Measurements from ENCODE around the gene APBA3.

The APBA3 gene

DNA sequence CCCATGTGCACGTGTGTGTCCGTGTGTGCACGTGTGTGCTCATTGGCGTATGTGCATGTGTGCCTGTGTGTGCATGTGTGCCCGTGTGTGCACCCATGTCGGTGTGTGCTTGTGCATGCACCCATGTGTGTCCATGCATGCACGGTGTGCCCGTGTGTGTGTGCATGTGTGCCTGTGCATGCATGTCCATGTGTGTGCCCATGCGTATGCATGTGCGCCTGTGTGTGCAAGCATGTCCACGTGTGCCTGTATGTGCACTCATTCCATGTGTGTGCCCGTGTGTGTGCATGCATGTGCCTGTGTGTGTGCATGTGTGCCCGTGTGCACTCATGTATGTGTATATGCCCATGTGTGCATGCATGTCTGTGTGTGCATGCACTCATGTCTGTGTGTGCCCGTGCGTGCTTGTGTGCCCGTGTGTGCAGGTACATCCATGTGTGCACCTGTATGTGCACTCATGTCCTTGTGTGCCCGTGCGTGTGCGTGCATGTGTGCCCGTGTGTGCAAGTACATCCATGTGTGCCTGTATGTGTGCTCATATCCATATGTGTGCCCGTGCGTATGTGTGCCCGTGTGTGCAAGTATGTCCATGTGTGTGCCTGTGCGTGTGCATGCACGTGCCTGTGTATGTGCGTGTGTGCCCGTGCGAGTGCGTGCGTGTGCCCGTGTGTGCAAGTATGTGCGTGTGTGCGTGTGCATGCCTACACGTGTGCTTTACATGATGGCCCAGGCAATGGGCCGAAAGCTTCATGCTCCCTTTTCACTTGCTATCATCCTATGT is 46.3 kb upstream of the APBA3 start:
- TF ChIP-seq, protein P1, sequence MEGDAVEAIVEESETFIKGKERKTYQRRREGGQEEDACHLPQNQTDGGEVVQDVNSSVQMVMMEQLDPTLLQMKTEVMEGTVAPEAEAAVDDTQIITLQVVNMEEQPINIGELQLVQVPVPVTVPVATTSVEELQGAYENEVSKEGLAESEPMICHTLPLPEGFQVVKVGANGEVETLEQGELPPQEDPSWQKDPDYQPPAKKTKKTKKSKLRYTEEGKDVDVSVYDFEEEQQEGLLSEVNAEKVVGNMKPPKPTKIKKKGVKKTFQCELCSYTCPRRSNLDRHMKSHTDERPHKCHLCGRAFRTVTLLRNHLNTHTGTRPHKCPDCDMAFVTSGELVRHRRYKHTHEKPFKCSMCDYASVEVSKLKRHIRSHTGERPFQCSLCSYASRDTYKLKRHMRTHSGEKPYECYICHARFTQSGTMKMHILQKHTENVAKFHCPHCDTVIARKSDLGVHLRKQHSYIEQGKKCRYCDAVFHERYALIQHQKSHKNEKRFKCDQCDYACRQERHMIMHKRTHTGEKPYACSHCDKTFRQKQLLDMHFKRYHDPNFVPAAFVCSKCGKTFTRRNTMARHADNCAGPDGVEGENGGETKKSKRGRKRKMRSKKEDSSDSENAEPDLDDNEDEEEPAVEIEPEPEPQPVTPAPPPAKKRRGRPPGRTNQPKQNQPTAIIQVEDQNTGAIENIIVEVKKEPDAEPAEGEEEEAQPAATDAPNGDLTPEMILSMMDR (IDR thresholded peaks at IDR 0.05; ENCODE audit: low read depth, low read length), result no peak
- TF ChIP-seq MYC (IDR thresholded peaks at IDR 0.05; ENCODE audit: low read depth, low read length), result no peak
- TF ChIP-seq, protein P2, sequence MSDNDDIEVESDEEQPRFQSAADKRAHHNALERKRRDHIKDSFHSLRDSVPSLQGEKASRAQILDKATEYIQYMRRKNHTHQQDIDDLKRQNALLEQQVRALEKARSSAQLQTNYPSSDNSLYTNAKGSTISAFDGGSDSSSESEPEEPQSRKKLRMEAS (IDR thresholded peaks at IDR 0.05; ENCODE audit: low read depth, low read length), result no peak
- TF ChIP-seq POLR2A (IDR thresholded peaks at IDR 0.05; ENCODE audit: extremely low read depth, insufficient read length), result no peak
- no peak for DNase-seq (ENCODE audit: low read depth)
- no peak overlapping the region for H3K4me3 ChIP-seq (ENCODE audit: low read depth, low read length)

DNA sequence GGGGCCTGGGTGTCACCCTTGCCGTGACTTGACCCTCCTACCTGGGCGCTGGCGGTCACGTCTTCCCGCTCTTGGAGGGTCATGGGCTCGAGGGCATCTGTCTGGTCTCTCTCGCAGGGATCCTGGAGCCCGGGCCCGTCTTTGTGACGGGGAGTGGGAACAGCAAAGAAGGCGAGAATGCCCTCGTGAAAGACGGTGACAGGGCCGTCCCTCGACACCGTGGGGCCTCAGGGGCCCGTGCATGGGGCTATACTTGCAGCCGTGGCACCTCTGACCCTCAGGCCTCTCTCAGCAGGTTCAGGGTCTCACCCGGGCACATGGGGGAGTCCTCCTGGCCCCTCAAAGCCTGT is 45.6 kb upstream of the APBA3 start:
- no peak overlapping the region for H3K4me3 ChIP-seq (ENCODE audit: low read depth, low read length)
- no peak for DNase-seq (ENCODE audit: low read depth)
- TF ChIP-seq, protein P2 (IDR thresholded peaks at IDR 0.05; ENCODE audit: low read depth, low read length), result no peak
- TF ChIP-seq, protein P1 (IDR thresholded peaks at IDR 0.05; ENCODE audit: low read depth, low read length), result no peak
- TF ChIP-seq MYC (IDR thresholded peaks at IDR 0.05; ENCODE audit: low read depth, low read length) (no peak), POLR2A (IDR thresholded peaks at IDR 0.05; ENCODE audit: extremely low read depth, insufficient read length) (no peak)

- H3K4me3 ChIP-seq (ENCODE audit: low read depth, low read length), result no peak overlapping the region
- TF ChIP-seq, protein P2 (IDR thresholded peaks at IDR 0.05; ENCODE audit: low read depth, low read length), result no peak
- TF ChIP-seq MYC (IDR thresholded peaks at IDR 0.05; ENCODE audit: low read depth, low read length) (no peak), POLR2A (IDR thresholded peaks at IDR 0.05; ENCODE audit: extremely low read depth, insufficient read length) (no peak)
- TF ChIP-seq, protein P1 (IDR thresholded peaks at IDR 0.05; ENCODE audit: low read depth, low read length), result no peak
- no peak for DNase-seq (ENCODE audit: low read depth)
These were observed 44.4 kb upstream of the APBA3 start for GRCh38 chr19:3805859-3806258.

DNA sequence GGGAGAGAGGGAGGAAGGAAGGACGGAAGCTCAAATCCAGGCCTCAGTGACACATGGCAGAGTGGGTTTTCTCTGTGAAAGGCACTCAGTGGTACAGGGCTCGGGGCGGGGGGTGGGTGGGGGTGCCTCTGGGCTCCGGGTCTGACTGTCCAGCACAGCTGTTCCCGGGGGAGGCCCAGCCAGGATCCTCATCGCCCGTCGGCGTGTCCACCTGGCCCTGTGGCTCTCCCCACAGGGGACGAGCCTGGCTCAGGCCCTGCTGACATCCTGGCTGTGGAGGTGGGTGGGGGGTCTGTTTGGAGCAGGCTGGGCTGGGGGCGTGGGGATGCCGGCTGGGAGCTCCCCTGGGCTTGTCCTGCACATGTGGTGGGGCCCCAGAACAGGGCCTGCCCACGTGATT is 42.9 kb upstream of the APBA3 start:
- TF ChIP-seq MYC (IDR thresholded peaks at IDR 0.05; ENCODE audit: low read depth, low read length), result no peak
- no peak for TF ChIP-seq POLR2A (IDR thresholded peaks at IDR 0.05; ENCODE audit: extremely low read depth, insufficient read length)
- TF ChIP-seq, protein P1 (IDR thresholded peaks at IDR 0.05; ENCODE audit: low read depth, low read length), result no peak
- H3K4me3 ChIP-seq (ENCODE audit: low read depth, low read length), result no peak overlapping the region
- no peak for DNase-seq (ENCODE audit: low read depth)

- TF ChIP-seq POLR2A (IDR thresholded peaks at IDR 0.05; ENCODE audit: extremely low read depth, insufficient read length) (no peak), MYC (IDR thresholded peaks at IDR 0.05; ENCODE audit: low read depth, low read length) (no peak)
- TF ChIP-seq, protein P2 (IDR thresholded peaks at IDR 0.05; ENCODE audit: low read depth, low read length), result no peak
- TF ChIP-seq, protein P1 (IDR thresholded peaks at IDR 0.05; ENCODE audit: low read depth, low read length), result no peak
- no peak overlapping the region for H3K4me3 ChIP-seq (ENCODE audit: low read depth, low read length)
- no peak for DNase-seq (ENCODE audit: low read depth)
These were observed 42.5 kb upstream of the APBA3 start for GRCh38 chr19:3803986-3804385.

All from NB4 (cell line).